Calu3 (cell line): ENCODE data around the gene SLC23A2. TPM values are rescaled to one million over a fixed set of nuclear protein-coding genes. Genes with fewer than 3 reads are reported as not detected.
"Not testable (repeated sequence)": the region's sequence is repeated elsewhere in the genome, so short reads cannot be mapped to it uniquely, and the experiment has no call there.

Experiments
- BruUV-seq: library from RNA; stranded (reverse); fragments of 400-500 nt; replicated peaks from 2 replicates; lab custom pipeline; 2021; lab: Mats Ljungman, UMichigan
- CTCF ChIA-PET: fragments of 300-600 bp; sonication (Branson Sonifier 250); formaldehyde crosslinking; loops from one replicate; lab custom pipeline; 2022; ENCODE audit warnings: antibody characterized with exemption; lab: Charles Lee
- DNase-seq: peaks from one replicate; pipeline ENCODE4 v3.0.0; 2022
- H3K27ac Mint-ChIP-seq: one replicate; pipeline ENCODE4 v1.8.0; 2022; ENCODE audit warnings: mixed read lengths; ENCODE audit not compliant: unreplicated experiment
- H3K27me3 Mint-ChIP-seq: one replicate; pipeline ENCODE4 v1.8.0; 2022; ENCODE audit warnings: mixed read lengths; ENCODE audit not compliant: unreplicated experiment
- H3K36me3 Mint-ChIP-seq: one replicate; pipeline ENCODE4 v1.8.0; 2022; ENCODE audit warnings: mild to moderate bottlenecking, moderate library complexity, mixed read lengths; ENCODE audit not compliant: insufficient read depth, unreplicated experiment
- H3K4me1 Mint-ChIP-seq: one replicate; pipeline ENCODE4 v1.8.0; 2022; ENCODE audit warnings: mild to moderate bottlenecking, low read depth, mixed read lengths; ENCODE audit not compliant: unreplicated experiment
- H3K4me3 Mint-ChIP-seq: one replicate; pipeline ENCODE4 v1.8.0; 2022; ENCODE audit warnings: mild to moderate bottlenecking, low read depth, moderate library complexity, mixed read lengths; ENCODE audit not compliant: unreplicated experiment
- H3K9me3 Mint-ChIP-seq: one replicate; pipeline ENCODE4 v1.8.0; 2022; ENCODE audit warnings: low read depth, mixed read lengths; ENCODE audit not compliant: unreplicated experiment
- CTCF ChIP-seq: fragments of 200-600 bp; IDR thresholded peaks from one replicate; pipeline ENCODE4 v1.8.0; 2022; ENCODE audit warnings: antibody characterized with exemption; ENCODE audit not compliant: unreplicated experiment
- intact Hi-C: fragments of 100-400 bp; cut with micrococcal nuclease; formaldehyde crosslinking; loops from one replicate; pipeline ENCODE4 v1.10.0; 2022; ENCODE audit not compliant: unreplicated experiment
- total RNA-seq: library from RNA; stranded (reverse); gene quantifications from 2 replicates; pipeline ENCODE4 v1.2.3, GENCODE V29; 2022

Gene SLC23A2
- total RNA-seq, 1 experiment from 2014 or later = 14.8 TPM

- CTCF ChIA-PET = interaction anchor here (0.6 kb wide), 1 partner anchor 115 kb away, joined by 3 read pairs; no protein-coding TSS in a partner anchor
- H3K9me3 Mint-ChIP-seq = no peaks in the 10 kb centered on the region
- no peak overlapping the region for H3K27ac Mint-ChIP-seq
- H3K4me3 Mint-ChIP-seq = no peak overlapping the region
- H3K4me1 Mint-ChIP-seq = no peaks in the 10 kb centered on the region
- no peaks in the 10 kb centered on the region for H3K36me3 Mint-ChIP-seq
- no peak for TF ChIP-seq CTCF
- BruUV-seq = no TSS peak
- H3K27me3 Mint-ChIP-seq = no peaks in the 10 kb centered on the region
- intact Hi-C loops = no loop called here
- DNase-seq = no peak
These were observed 19.4 kb upstream of the SLC23A2 start for GRCh38 chr20:5020760-5021159.

GRCh38 chr20:5013682-5014447 is 12.6 kb upstream of the SLC23A2 start:
- peaks cover 4% of the 10 kb centered on the region for H3K4me1 Mint-ChIP-seq
- no peak overlapping the region for H3K27ac Mint-ChIP-seq
- no peaks in the 10 kb centered on the region for H3K36me3 Mint-ChIP-seq
- CTCF ChIA-PET = no interaction called here
- intact Hi-C loops = no loop called here
- no peaks in the 10 kb centered on the region for H3K9me3 Mint-ChIP-seq
- BruUV-seq = no TSS peak
- no peak overlapping the region for H3K4me3 Mint-ChIP-seq
- TF ChIP-seq CTCF = no peak
- DNase-seq = no peak
- H3K27me3 Mint-ChIP-seq = no peaks in the 10 kb centered on the region

GRCh38 chr20:5008759-5009158 is 7.4 kb upstream of the SLC23A2 start:
- Mint-ChIP-seq H3K4me3 (no peak overlapping the region), H3K27me3 (no peaks in the 10 kb centered on the region), H3K4me1 (peaks cover 12% of the 10 kb centered on the region), H3K36me3 (no peaks in the 10 kb centered on the region), H3K27ac (no peak overlapping the region), H3K9me3 (no peaks in the 10 kb centered on the region)
- no peak for TF ChIP-seq CTCF
- BruUV-seq = no TSS peak
- intact Hi-C loops = no loop called here
- CTCF ChIA-PET = no interaction called here
- no peak for DNase-seq

- intact Hi-C loops = no loop called here
- Mint-ChIP-seq H3K9me3 (no peaks in the 10 kb centered on the region), H3K4me1 (peaks cover 16% of the 10 kb centered on the region), H3K4me3 (no peak overlapping the region), H3K36me3 (peaks cover 11% of the 10 kb centered on the region), H3K27me3 (no peaks in the 10 kb centered on the region), H3K27ac (no peak overlapping the region)
- TF ChIP-seq CTCF = no peak
- CTCF ChIA-PET = interaction anchor here (0.6 kb wide), 1 partner anchor 21 kb away, joined by 3 read pairs; no protein-coding TSS in a partner anchor
- no TSS peak for BruUV-seq
- no peak for DNase-seq
These were observed 4.0 kb upstream of the SLC23A2 start for GRCh38 chr20:5005326-5005725.

GRCh38 chr20:5004825-5005224 is 3.5 kb upstream of the SLC23A2 start:
- BruUV-seq, H3K27ac Mint-ChIP-seq, intact Hi-C loops, H3K4me3 Mint-ChIP-seq, H3K27me3 Mint-ChIP-seq, H3K9me3 Mint-ChIP-seq, DNase-seq: not testable (repeated sequence)
- peaks cover 15% of the 10 kb centered on the region for H3K36me3 Mint-ChIP-seq
- peaks cover 21% of the 10 kb centered on the region for H3K4me1 Mint-ChIP-seq
- CTCF ChIA-PET = interaction anchor here (0.6 kb wide), 1 partner anchor 20 kb away, joined by 3 read pairs; no protein-coding TSS in a partner anchor
